ENCODE measurements around the gene C3orf18.

- TF ChIP-seq GATA3 (IDR thresholded peaks at IDR 0.05; ENCODE audit: low read depth, low read length), result no peak
- TF ChIP-seq GATA2 (IDR thresholded peaks at IDR 0.05; ENCODE audit: low read depth, low read length), result no peak
These were observed 9.6 kb downstream of the C3orf18 start for GRCh38 chr3:50557915-50558314.
